Activated CD4-positive, alpha-beta T cell treated with anti-CD3 and anti-CD28 coated beads, Interleukin-2, amount 10 ng/mL, durations not matched to agents 7 days and 5 days (primary cell): ENCODE results near the gene CFAP251. TPM values are rescaled to one million over a fixed set of nuclear protein-coding genes. Genes with fewer than 3 reads are reported as not detected.

Experiments
- CTCF ChIA-PET: fragments of 350-600 bp; sonication (Branson Sonifier 250); formaldehyde crosslinking; loops from one replicate; lab custom pipeline; 2021; ENCODE audit warnings: antibody characterized with exemption; lab: Charles Lee
- POLR2A ChIA-PET: fragments of 350-600 bp; sonication (Branson Sonifier 250); formaldehyde crosslinking; loops from one replicate; lab custom pipeline; 2021; ENCODE audit warnings: antibody characterized with exemption; lab: Charles Lee
- DNase-seq: peaks from one replicate; pipeline ENCODE4 v3.0.0-alpha.2; 2020
- H3K27ac Mint-ChIP-seq: one replicate; pipeline ENCODE4 v1.8.0; 2021; ENCODE audit warnings: mild to moderate bottlenecking, moderate library complexity, mixed read lengths
- H3K27me3 Mint-ChIP-seq: one replicate; pipeline ENCODE4 v1.8.0; 2021; ENCODE audit warnings: mixed read lengths
- H3K36me3 Mint-ChIP-seq: one replicate; pipeline ENCODE4 v1.8.0; 2021; ENCODE audit warnings: low read depth, mixed read lengths
- H3K4me1 Mint-ChIP-seq: one replicate; pipeline ENCODE4 v1.8.0; 2021; ENCODE audit warnings: mixed read lengths
- H3K4me3 Mint-ChIP-seq: one replicate; pipeline ENCODE4 v1.8.0; 2021; ENCODE audit warnings: mild to moderate bottlenecking, moderate library complexity, mixed read lengths
- H3K9me3 Mint-ChIP-seq: one replicate; pipeline ENCODE4 v1.8.0; 2021; ENCODE audit warnings: mixed read lengths
- total RNA-seq, 2 experiments: library from RNA; stranded (reverse); gene quantifications; one replicate each; pipeline ENCODE4 v1.2.3, GENCODE V29; 2021

The CFAP251 gene
- total RNA-seq, 2 experiments from 2014 or later = 0.30 to 0.52 TPM

- Mint-ChIP-seq H3K9me3 (no peaks in the 10 kb centered on the region), H3K36me3 (no peaks in the 10 kb centered on the region), H3K27me3 (peaks cover 4% of the 10 kb centered on the region), H3K27ac (no peak overlapping the region), H3K4me1 (no peaks in the 10 kb centered on the region), H3K4me3 (no peak overlapping the region)
- ChIA-PET CTCF (interaction anchor here (0.6 kb wide), 1 partner anchor 406 kb away, joined by 4 read pairs; no protein-coding TSS in a partner anchor), POLR2A (no interaction called here)
- DNase-seq = no peak
Measured at GRCh38 chr12:121953695-121954094, 35.3 kb downstream of the CFAP251 start.

GRCh38 chr12:121955258-121956237 lies 37.2 kb downstream of the CFAP251 start:
- POLR2A ChIA-PET = no interaction called here
- CTCF ChIA-PET = no interaction called here
- H3K27me3 Mint-ChIP-seq = peaks cover 4% of the 10 kb centered on the region
- H3K4me1 Mint-ChIP-seq = no peaks in the 10 kb centered on the region
- no peaks in the 10 kb centered on the region for H3K36me3 Mint-ChIP-seq
- no peak overlapping the region for H3K27ac Mint-ChIP-seq
- H3K9me3 Mint-ChIP-seq = no peaks in the 10 kb centered on the region
- no peak overlapping the region for H3K4me3 Mint-ChIP-seq
- DNase-seq = no peak

GRCh38 chr12:121957861-121958515 lies 39.6 kb downstream of the CFAP251 start:
- Mint-ChIP-seq H3K27ac (no peak overlapping the region), H3K27me3 (peaks cover 3% of the 10 kb centered on the region), H3K4me3 (no peak overlapping the region), H3K36me3 (no peaks in the 10 kb centered on the region), H3K9me3 (no peaks in the 10 kb centered on the region), H3K4me1 (no peaks in the 10 kb centered on the region)
- no peak for DNase-seq
- ChIA-PET CTCF (interaction anchor here (1.4 kb wide), 1 partner anchor 11 kb away, joined by 4 read pairs; no protein-coding TSS in a partner anchor), POLR2A (no interaction called here)

GRCh38 chr12:121958541-121959240 lies 40.3 kb downstream of the CFAP251 start:
- CTCF ChIA-PET = interaction anchor here (1.4 kb wide), 1 partner anchor 11 kb away, joined by 4 read pairs; no protein-coding TSS in a partner anchor
- Mint-ChIP-seq H3K27ac (no peak overlapping the region), H3K27me3 (peaks cover 2% of the 10 kb centered on the region), H3K9me3 (no peaks in the 10 kb centered on the region), H3K36me3 (no peaks in the 10 kb centered on the region), H3K4me3 (no peak overlapping the region), H3K4me1 (no peaks in the 10 kb centered on the region)
- DNase-seq = no peak
- POLR2A ChIA-PET = no interaction called here

- Mint-ChIP-seq H3K27me3 (no peaks in the 10 kb centered on the region), H3K36me3 (no peaks in the 10 kb centered on the region), H3K4me3 (no peak overlapping the region), H3K9me3 (no peaks in the 10 kb centered on the region), H3K4me1 (no peaks in the 10 kb centered on the region), H3K27ac (no peak overlapping the region)
- DNase-seq = no peak
- ChIA-PET POLR2A (no interaction called here), CTCF (no interaction called here)
Measured at GRCh38 chr12:121960541-121960940, 42.1 kb downstream of the CFAP251 start.

GRCh38 chr12:121961195-121961879 lies 42.9 kb downstream of the CFAP251 start:
- Mint-ChIP-seq H3K36me3 (no peaks in the 10 kb centered on the region), H3K27ac (no peak overlapping the region), H3K9me3 (no peaks in the 10 kb centered on the region), H3K4me1 (no peaks in the 10 kb centered on the region), H3K4me3 (no peak overlapping the region), H3K27me3 (no peaks in the 10 kb centered on the region)
- ChIA-PET CTCF (interaction anchor here (0.6 to 0.9 kb wide), 2 partner anchors 23 to 658 kb away, joined by 3 read pairs; no protein-coding TSS in a partner anchor), POLR2A (no interaction called here)
- no peak for DNase-seq

GRCh38 chr12:121963341-121964018 lies 45.1 kb downstream of the CFAP251 start:
- Mint-ChIP-seq H3K4me3 (no peak overlapping the region), H3K27me3 (no peaks in the 10 kb centered on the region), H3K36me3 (no peaks in the 10 kb centered on the region), H3K9me3 (no peaks in the 10 kb centered on the region), H3K27ac (no peak overlapping the region), H3K4me1 (no peaks in the 10 kb centered on the region)
- no peak for DNase-seq
- POLR2A ChIA-PET = no interaction called here
- CTCF ChIA-PET = interaction anchor here (0.6 to 1.1 kb wide), 2 partner anchors 43 to 169 kb away, joined by 3 read pairs; no protein-coding TSS in a partner anchor

- CTCF ChIA-PET = no interaction called here
- Mint-ChIP-seq H3K4me3 (no peak overlapping the region), H3K4me1 (peaks cover 4% of the 10 kb centered on the region)
Measured at GRCh38 chr12:121964813-121965643, 46.6 kb downstream of the CFAP251 start.

GRCh38 chr12:121966959-121967358 lies 48.6 kb downstream of the CFAP251 start:
- Mint-ChIP-seq H3K4me3 (no peak overlapping the region), H3K27ac (no peak overlapping the region), H3K4me1 (peaks cover 4% of the 10 kb centered on the region), H3K9me3 (peaks cover 1% of the 10 kb centered on the region), H3K27me3 (no peaks in the 10 kb centered on the region), H3K36me3 (no peaks in the 10 kb centered on the region)
- ChIA-PET POLR2A (no interaction called here), CTCF (interaction anchor here (0.6 kb wide), 1 partner anchor 14 kb away, joined by 3 read pairs; no protein-coding TSS in a partner anchor)
- no peak for DNase-seq

More at GRCh38 chr12:121964813-121965643, 46.6 kb downstream of the CFAP251 start:
- no peak overlapping the region for H3K27ac Mint-ChIP-seq
- H3K36me3 Mint-ChIP-seq = no peaks in the 10 kb centered on the region
- POLR2A ChIA-PET = no interaction called here
- no peaks in the 10 kb centered on the region for H3K9me3 Mint-ChIP-seq
- H3K27me3 Mint-ChIP-seq = no peaks in the 10 kb centered on the region
- no peak for DNase-seq

- Mint-ChIP-seq H3K36me3 (peaks cover 2% of the 10 kb centered on the region), H3K4me1 (peaks cover 4% of the 10 kb centered on the region), H3K27me3 (no peaks in the 10 kb centered on the region), H3K9me3 (peaks cover 14% of the 10 kb centered on the region), H3K4me3 (no peak overlapping the region), H3K27ac (peak overlapping the region; percentile 52)
- POLR2A ChIA-PET = no interaction called here
- CTCF ChIA-PET = interaction anchor here (0.6 to 1.5 kb wide), 4 partner anchors 10 to 374 kb away, joined by 3 to 4 read pairs (median 4); no protein-coding TSS in a partner anchor
- DNase-seq = no peak
Measured at GRCh38 chr12:121968876-121969275, 50.5 kb downstream of the CFAP251 start.

- Mint-ChIP-seq H3K4me3 (no peak overlapping the region), H3K36me3 (peaks cover 2% of the 10 kb centered on the region), H3K4me1 (peaks cover 4% of the 10 kb centered on the region), H3K27ac (no peak overlapping the region), H3K27me3 (peaks cover 2% of the 10 kb centered on the region), H3K9me3 (peaks cover 20% of the 10 kb centered on the region)
- ChIA-PET CTCF (interaction anchor here (0.7 to 1.5 kb wide), 3 partner anchors 12 to 276 kb away, joined by 3 to 4 read pairs (median 4); no protein-coding TSS in a partner anchor), POLR2A (no interaction called here)
- DNase-seq = no peak
Measured at GRCh38 chr12:121969726-121970125, 51.3 kb downstream of the CFAP251 start.
